Measurements from ENCODE around the gene FANCC. TPM values are rescaled to one million over a fixed set of nuclear protein-coding genes. Genes with fewer than 3 reads are reported as not detected.

FANCC gene
- total RNA-seq, 1 donor from 2014 or later, result 26.6 TPM

DNA sequence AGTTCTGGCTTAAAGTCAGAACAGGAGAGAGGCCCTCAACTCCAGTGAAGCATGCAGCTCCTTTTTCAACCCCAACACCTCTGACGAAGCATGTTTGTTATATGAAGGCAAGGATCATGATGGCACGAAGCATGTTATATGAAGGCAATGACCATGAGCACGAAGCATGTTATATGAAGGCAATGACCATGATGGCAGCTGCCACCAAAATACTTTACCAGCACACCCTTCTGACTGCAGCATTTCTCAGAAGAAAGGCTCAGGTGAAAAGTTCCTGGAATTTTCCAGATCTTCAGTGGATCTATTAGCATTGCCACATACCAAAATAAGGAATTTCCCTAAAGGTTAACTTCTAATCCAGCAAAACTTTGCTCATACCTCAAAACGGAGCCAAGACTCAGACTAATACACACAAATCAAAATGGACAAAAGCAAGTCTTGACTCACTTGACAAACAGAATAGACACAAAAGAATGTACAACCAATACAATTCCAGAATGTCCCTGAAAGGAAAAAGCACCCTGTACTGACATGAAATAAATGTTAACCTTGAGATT lies 217.4 kb downstream of the FANCC start:
- no peak for DNase-seq

DNA sequence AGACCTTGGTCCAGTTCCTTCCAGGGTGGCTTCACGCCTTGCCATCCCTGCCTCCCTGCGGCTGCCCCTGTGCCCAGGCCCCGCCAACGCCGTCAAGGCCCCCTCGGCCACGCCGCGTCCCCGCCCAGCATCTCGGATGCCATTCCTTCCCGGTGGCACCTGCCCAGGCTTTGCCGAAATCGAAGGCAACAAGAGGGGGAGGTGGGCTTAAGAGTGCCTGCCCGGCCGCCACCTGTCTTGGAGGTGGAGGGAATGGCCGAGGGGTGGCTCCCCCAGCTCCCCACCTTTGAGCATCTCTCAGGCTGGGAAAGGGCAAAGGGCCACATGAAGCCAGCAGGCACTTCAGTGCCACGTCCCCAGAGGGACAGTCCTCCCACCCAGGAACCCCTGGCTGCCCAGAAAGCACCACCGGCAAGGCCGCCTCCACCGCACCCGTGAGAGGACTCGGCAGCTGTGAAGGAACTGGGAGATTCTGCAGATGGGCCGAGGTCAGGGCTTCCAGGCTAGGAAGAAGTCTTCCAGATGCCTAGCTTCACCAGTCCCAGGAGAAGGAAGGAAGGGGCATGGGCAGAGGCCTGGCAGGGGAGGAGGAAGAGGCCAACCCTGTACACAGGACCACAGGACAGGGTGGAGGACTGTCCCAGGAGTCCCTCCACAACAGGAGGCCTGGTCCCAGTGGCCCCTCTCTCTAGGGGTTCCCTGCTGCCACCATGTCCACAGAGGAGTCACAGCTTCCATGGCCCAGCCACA lies 218.0 kb downstream of the FANCC start:
- no peak for DNase-seq

- peak; percentile 64 for DNase-seq
These were observed 219.1 kb downstream of the FANCC start for GRCh38 chr9:95098391-95098921.

GRCh38 chr9:95097279-95097678 lies 220.2 kb downstream of the FANCC start:
- no peak for DNase-seq

DNA sequence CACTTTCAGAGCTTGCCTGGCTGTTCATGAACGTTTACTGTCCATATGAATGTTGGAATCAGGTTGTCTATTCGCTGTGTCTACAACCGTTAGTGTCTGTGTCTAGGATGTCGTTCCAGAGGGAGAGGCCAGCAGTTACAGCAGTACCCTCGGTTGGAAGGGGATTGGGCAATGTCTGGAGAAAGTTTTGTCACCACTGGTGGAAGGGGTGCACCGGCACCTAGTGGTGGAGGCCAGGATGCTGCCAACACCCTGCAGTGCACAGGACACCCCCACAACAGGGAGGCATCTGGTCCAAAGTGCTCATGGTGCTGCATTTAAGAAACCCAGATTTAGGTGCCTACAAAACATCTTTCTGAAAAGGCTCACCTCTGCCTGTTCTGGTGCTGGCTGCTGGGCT lies 220.7 kb downstream of the FANCC start:
- no peak for DNase-seq

- DNase-seq, result no peak
These were observed 221.1 kb downstream of the FANCC start for GRCh38 chr9:95096381-95096780.

DNA sequence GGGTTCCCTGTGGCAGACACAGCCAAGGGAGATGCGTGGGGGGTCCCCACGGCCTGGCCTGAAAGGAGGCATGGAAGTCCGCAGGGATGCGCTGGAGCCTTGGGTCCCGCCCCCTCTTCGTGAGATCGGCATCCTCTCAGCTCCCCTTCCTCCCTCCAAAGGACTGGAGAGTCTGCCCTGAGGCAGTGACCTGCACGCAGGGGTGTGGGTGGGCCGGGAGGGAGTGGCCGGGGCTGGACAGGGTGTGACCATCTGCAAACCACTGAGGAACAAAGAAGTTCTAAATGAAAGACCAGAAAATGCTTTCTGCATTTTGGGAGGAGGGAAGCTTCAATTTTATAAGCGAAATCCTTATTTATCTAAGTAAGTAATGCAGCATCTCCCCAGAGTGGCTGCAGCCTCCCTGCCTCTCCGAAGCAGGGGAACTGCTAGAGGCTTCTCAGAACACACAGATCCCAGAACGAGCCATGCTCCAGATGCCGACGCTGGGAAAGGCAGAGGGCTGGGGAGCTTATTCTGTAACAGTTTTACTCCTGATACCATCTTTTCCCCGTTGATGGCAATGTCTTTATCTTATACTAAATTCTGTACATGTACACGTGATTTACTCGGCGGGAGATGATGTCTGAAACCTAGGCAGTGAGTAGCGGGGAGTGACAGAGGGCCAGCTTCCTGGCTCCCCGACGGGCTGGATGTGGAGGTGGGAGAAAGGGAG lies 221.7 kb downstream of the FANCC start:
- DNase-seq, result no peak

DNA sequence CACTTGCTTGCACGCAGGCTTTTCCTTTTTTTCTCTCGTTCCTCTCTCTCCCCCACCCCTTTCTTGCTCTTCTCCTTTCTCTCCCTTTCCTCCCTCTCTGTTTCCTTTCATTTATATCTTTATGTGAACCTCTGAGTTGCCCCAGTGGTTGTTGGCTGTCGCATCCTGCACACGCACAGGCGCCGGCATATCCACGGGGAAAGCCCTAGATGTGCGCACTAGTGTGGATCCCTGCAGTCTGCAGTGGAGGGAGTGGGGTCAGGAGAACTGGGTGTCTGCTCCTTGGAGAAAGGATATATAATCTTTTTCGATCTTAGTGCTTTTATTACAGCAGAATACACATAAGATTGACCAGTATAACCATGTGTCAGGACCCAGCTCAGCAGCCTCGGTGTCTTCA lies 223.5 kb downstream of the FANCC start:
- no peak for DNase-seq

GRCh38 chr9:95093586-95093985 lies 223.9 kb downstream of the FANCC start:
- peak; percentile 74 for DNase-seq

GRCh38 chr9:95092262-95093072 lies 225.0 kb downstream of the FANCC start:
- DNase-seq, result no peak

DNA sequence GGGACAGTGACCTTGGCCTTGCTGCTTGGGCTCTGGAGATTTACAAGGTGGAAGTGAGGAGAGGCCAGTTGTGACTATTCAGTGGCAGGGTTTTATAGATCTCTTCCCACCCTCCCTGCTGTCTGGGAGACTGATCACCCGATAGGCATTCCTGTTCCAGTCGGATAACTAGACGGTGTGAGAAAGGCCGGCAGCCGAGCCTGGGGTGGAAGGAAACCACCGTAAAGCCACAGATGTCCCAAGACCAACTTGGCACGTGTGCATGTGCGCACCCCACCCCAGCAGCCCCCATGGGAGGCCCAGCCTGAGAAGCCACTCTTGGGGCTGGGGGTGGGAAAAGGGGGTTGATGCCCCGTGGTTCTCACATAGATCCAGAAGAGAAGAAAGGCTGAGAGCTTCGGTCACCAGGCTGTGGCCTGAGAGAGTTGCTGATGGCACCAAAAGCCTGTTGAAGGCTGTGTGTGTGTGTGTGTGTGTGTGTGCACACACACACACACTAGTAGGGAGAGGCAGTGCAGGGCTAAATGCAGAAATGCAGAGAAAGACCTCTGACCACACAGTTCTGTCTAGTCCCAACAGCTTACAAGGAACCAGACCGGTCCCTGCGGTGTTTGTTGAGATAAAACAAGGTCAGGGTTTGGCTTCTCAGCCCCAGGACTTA lies 225.8 kb downstream of the FANCC start:
- no peak for DNase-seq

DNA sequence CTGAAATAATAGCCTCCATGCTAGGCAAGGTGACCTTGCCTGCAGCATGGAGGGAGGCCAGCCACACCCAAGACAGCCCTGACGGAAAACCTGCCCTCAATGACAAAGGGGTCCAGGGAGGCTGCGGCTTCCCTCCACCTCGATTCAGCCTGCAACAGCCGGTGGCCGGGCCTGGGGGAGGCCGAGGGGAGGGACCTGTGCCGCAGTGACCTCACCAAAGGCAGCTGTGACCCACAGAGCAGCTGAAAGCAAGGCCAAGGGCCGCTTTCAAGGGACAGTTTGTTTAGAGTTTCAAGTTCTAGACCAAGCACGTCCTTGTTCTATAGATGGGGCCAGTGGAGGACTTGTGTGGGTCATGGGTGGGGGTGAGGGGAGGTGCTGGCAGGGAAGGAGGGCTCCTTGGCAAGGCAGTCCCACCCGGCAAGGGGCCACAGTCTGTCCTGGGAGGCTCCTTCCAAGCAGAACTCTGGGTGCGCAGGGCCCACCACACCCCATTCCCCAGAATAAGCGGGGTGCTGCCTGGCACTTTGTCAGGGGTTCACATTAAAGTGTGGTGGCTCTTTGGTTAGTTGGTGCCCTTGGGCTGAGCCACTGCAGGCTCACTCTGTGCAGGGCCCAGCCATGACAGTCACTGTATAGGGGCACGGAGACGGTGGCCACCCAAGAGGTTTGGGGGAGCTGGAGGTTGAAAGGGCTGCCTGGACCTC lies 226.5 kb downstream of the FANCC start:
- DNase-seq, result peak; percentile 80

GRCh38 chr9:95090023-95090791 lies 227.3 kb downstream of the FANCC start:
- peak; percentile 66 for DNase-seq

GRCh38 chr9:95089257-95090022 lies 228.1 kb downstream of the FANCC start:
- DNase-seq, result no peak

DNA sequence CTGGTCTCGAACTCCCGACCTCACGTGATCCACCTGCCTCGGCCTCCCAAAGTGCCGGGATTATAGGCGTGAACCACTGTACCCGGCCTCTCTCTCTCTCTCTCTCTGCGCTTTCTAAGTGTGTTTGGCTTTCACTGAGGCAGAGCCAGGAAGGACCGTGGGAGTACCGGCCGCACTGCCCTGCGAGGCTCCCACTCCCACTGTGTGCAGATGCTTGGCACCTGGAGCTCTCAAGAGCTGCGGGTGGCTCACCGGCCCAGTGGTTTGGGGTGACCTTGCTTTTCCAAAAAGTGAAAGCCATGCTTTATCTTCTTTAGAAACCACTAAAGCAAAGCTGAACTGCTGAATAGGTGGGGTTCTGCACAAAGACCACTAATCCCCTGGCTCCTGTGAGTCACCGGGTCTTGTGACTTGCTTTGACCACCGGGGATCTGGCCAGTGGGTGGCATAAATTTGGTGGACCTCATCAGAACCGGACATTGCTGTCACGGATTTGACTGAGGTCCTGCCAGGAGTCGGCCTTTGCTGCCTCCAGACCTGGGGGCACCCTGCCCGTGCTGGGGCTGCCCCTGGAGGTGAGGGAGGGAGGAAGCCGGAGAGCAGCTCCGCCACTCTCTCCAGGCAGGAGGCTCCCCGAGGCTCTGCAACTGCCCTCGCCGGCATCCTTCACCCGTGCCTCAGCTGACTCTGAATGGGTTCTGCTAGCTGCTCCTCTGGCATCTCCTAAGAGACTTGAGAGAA lies 228.9 kb downstream of the FANCC start:
- DNase-seq, result no peak

- DNase-seq, result no peak
These were observed 229.8 kb downstream of the FANCC start for GRCh38 chr9:95087659-95088242.

DNA sequence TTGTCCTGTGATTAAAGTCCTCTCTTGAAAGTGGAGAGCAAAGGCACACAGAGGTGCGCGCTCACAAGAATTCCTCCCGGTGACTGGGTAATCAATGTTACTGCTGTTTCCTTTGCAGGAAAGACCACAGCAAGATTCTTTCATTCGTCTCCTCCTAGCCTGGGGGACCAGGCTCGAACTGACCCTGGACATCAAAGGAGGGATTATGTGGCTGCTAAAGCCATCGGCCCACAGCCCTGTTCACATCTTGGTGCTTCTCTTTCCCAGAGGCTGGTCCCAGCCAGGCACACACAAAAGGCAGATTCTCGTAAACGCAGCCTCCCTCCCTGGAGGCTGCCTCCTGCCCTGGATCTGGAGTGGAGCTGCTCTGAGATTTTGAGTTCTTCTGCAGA lies 230.9 kb downstream of the FANCC start:
- no peak for DNase-seq

DNA sequence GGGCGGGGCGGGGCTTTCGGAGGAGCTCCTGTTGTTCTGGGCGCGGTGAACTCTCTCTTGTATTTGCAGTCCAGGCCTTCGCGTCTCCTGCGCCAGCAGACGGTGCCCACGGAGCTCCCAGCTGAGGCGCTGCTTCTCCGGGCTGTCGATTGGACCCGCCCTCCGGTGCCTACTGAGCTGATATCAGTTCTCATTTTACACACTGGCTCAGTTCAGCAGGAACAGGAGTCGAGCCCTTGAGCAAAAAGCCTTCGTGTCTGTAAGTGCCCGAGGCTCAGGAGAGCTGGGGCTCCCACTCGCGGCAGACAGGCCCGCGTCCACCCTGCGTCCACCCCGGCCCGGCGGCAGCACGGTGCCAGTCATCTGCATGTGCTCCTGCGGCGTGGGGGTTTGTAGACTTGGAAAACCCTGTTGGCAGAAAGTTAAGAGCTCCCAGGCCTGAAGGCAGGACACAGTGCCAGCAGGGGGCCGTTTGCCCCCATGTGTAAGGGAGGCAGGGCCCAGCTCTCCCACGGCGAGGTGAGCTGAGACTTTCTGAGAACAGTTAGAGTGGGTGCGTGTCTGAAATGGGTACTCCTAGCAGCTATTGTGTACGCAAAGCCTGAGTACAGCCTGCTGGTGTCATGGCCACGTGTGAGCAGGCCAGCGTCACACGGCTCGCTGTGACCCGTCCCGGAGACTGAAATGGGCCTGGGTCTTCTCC lies 231.5 kb downstream of the FANCC start:
- DNase-seq, result peak; percentile 77

Data from tongue (tissue), 2 donors.